ENCODE measurements around the gene COL23A1. TPM values are rescaled to one million over a fixed set of nuclear protein-coding genes. Genes with fewer than 3 reads are reported as not detected.
"Not testable (repeated sequence)": the region's sequence is repeated elsewhere in the genome, so short reads cannot be mapped to it uniquely, and the experiment has no call there.

The COL23A1 gene
- total RNA-seq, 1 experiment from 2014 or later = not detected

GRCh38 chr5:178328826-178329730, 261.1 kb downstream of the COL23A1 start:
- DNase-seq (ENCODE audit: low read depth) = no peak

GRCh38 chr5:178327931-178328711, 262.1 kb downstream of the COL23A1 start:
- no peak for DNase-seq (ENCODE audit: low read depth)

- no peak for DNase-seq (ENCODE audit: low read depth)
These were observed 262.7 kb downstream of the COL23A1 start for GRCh38 chr5:178327446-178327845.

- DNase-seq (ENCODE audit: low read depth) = no peak
These were observed 263.8 kb downstream of the COL23A1 start for GRCh38 chr5:178326374-178326715.

GRCh38 chr5:178325679-178326373, 264.4 kb downstream of the COL23A1 start:
- no peak for DNase-seq (ENCODE audit: low read depth)

- DNase-seq (ENCODE audit: low read depth) = no peak
These were observed 264.9 kb downstream of the COL23A1 start for GRCh38 chr5:178325311-178325678.

GRCh38 chr5:178324481-178325310, 265.5 kb downstream of the COL23A1 start:
- DNase-seq (ENCODE audit: low read depth) = no peak

- no peak for DNase-seq (ENCODE audit: low read depth)
These were observed 266.2 kb downstream of the COL23A1 start for GRCh38 chr5:178323961-178324360.

GRCh38 chr5:178323541-178323865, 266.7 kb downstream of the COL23A1 start:
- DNase-seq (ENCODE audit: low read depth) = no peak

GRCh38 chr5:178322736-178323540, 267.3 kb downstream of the COL23A1 start:
- DNase-seq (ENCODE audit: low read depth) = no peak

GRCh38 chr5:178320281-178320855, 269.8 kb downstream of the COL23A1 start:
- no peak for DNase-seq (ENCODE audit: low read depth)

- no peak for DNase-seq (ENCODE audit: low read depth)
These were observed 270.6 kb downstream of the COL23A1 start for GRCh38 chr5:178319541-178320041.

GRCh38 chr5:178318893-178319292, 271.3 kb downstream of the COL23A1 start:
- DNase-seq (ENCODE audit: low read depth) = no peak

GRCh38 chr5:178318382-178318781, 271.8 kb downstream of the COL23A1 start:
- DNase-seq (ENCODE audit: low read depth) = no peak

- DNase-seq (ENCODE audit: low read depth) = not testable (repeated sequence)
These were observed 272.5 kb downstream of the COL23A1 start for GRCh38 chr5:178317727-178318126.

- no peak for DNase-seq (ENCODE audit: low read depth)
These were observed 275.0 kb downstream of the COL23A1 start for GRCh38 chr5:178314961-178315820.

- DNase-seq (ENCODE audit: low read depth) = no peak
These were observed 276.0 kb downstream of the COL23A1 start for GRCh38 chr5:178314061-178314660.

- no peak for DNase-seq (ENCODE audit: low read depth)
These were observed 276.9 kb downstream of the COL23A1 start for GRCh38 chr5:178313316-178313715.
